Sigmoid colon (tissue), 4 donors: ENCODE results near the gene PCYT2.

Experiments
- POLR2A ChIP-seq, 2 donors: fragments of 450-650 bp; IDR thresholded peaks; one replicate each; pipeline ENCODE4 v1.6.1; 2016; ENCODE audit warnings: antibody characterized with exemption in 2 of 2, mild to moderate bottlenecking in 2 of 2, moderate library complexity in 2 of 2
- POLR2AphosphoS5 ChIP-seq, 4 donors: sonication (generic); formaldehyde crosslinking; IDR thresholded peaks; one replicate each; pipeline ENCODE4 v1.6.1; 2017; ENCODE audit warnings: antibody characterized with exemption in 4 of 4
- TF ChIP-seq, protein P1 (sequence below), 4 experiments: fragments of 450-650 bp in 3 of 4; fragments of 200-600 bp in 1 of 4; IDR thresholded peaks; one replicate each; pipeline ENCODE4 v1.5.1; 2016 to 2019; ENCODE audit warnings: antibody characterized with exemption in 4 of 4, mild to moderate bottlenecking in 3 of 4, moderate library complexity in 2 of 4

DNA sequence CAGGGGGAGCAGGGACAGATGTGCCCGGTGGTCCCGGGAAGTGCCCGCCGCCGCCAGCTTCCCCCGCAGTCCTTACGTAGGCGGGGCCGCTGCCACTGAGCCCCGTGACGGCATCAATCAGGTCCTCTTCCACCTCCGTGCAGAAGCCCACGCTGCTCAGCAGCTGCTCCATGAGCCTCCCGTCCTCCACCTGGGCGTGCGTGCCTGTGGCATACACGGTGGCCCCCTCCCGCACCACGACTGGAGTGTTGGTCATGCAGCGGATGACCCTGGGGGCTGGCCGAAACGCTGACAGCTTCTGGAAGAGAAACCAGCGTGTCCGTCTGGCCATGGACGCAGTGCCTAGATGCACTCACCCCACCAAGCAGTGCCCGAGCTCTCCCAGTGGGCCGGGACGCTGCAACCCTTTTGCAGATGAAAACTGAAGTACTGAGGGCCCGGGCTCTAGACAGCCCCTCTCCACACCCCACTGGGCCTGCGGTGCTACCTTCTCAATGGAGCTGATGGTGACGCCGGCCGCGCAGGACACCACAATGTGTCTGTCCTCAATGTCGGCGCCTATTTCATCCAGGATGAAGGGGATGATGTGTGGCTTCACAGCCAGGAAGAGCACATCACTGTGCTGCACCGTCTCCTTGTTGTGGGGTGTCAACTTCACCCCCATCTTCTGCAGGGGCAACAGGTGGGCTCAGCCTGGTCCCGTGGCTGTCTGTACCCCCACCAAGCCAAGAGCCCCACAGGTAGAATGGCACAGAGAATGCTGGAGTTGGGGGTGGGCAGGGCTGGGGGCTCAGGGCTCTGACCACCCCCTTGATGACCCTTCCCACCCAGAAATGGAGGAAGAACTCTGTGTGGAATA lies 23.9 kb upstream of the PCYT2 start:
- TF ChIP-seq, protein P1, sequence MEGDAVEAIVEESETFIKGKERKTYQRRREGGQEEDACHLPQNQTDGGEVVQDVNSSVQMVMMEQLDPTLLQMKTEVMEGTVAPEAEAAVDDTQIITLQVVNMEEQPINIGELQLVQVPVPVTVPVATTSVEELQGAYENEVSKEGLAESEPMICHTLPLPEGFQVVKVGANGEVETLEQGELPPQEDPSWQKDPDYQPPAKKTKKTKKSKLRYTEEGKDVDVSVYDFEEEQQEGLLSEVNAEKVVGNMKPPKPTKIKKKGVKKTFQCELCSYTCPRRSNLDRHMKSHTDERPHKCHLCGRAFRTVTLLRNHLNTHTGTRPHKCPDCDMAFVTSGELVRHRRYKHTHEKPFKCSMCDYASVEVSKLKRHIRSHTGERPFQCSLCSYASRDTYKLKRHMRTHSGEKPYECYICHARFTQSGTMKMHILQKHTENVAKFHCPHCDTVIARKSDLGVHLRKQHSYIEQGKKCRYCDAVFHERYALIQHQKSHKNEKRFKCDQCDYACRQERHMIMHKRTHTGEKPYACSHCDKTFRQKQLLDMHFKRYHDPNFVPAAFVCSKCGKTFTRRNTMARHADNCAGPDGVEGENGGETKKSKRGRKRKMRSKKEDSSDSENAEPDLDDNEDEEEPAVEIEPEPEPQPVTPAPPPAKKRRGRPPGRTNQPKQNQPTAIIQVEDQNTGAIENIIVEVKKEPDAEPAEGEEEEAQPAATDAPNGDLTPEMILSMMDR (IDR thresholded peaks at IDR 0.05) = no peak
- TF ChIP-seq POLR2A (IDR thresholded peaks at IDR 0.05) (no peak), POLR2AphosphoS5 (IDR thresholded peaks at IDR 0.05) (no peak)
